Esophagus squamous epithelium (tissue), 4 donors: ENCODE data around the gene SAMD1.

Experiments
- POLR2A ChIP-seq, 4 donors: fragments of 450-650 bp; IDR thresholded peaks; one replicate each; pipeline ENCODE4 v1.6.1; 2017; ENCODE audit warnings: antibody characterized with exemption in 4 of 4, mild to moderate bottlenecking in 4 of 4, moderate library complexity in 3 of 4
- TF ChIP-seq, protein P1 (sequence below), 6 experiments: fragments of 450-650 bp in 4 of 6; fragments of 200-600 bp in 2 of 6; sonication (generic) in 2 of 6; IDR thresholded peaks; one replicate each; pipeline ENCODE4 v1.5.1; 2016 to 2019; ENCODE audit warnings: antibody characterized with exemption in 6 of 6, mild to moderate bottlenecking in 4 of 6, moderate library complexity in 4 of 6

DNA sequence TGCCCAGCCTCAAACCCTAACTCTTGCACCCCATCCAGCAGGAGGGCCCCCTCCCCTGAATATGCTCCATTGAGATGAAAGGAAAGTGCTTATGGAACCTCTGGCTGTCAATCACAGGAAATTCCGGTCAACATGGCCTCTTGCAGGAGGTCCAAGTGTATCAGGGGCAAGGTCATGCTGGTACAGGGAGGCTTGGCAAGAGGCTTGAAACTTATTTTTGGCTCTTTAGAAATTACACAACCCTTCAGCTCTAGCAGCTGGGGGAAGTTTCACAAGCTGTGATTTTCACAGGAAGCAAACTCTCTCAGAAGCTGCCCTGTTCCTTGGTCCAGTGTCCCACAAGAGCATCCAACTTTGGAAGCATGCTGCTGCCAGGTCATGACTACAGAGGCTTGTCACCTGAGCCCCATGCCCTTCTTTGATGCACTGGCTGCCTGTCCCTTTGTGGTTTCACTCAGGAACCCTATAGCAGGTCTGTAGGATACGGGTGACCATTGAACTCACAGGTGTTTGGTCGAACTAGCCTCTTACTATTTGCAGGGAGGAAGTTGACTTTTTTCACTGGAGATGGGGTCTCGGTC lies 37.5 kb upstream of the SAMD1 start:
- TF ChIP-seq, protein P1, sequence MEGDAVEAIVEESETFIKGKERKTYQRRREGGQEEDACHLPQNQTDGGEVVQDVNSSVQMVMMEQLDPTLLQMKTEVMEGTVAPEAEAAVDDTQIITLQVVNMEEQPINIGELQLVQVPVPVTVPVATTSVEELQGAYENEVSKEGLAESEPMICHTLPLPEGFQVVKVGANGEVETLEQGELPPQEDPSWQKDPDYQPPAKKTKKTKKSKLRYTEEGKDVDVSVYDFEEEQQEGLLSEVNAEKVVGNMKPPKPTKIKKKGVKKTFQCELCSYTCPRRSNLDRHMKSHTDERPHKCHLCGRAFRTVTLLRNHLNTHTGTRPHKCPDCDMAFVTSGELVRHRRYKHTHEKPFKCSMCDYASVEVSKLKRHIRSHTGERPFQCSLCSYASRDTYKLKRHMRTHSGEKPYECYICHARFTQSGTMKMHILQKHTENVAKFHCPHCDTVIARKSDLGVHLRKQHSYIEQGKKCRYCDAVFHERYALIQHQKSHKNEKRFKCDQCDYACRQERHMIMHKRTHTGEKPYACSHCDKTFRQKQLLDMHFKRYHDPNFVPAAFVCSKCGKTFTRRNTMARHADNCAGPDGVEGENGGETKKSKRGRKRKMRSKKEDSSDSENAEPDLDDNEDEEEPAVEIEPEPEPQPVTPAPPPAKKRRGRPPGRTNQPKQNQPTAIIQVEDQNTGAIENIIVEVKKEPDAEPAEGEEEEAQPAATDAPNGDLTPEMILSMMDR (IDR thresholded peaks at IDR 0.05): no peak
- no peak for TF ChIP-seq POLR2A (IDR thresholded peaks at IDR 0.05)
